ENCODE measurements around the gene TRIM65. TPM values are rescaled to one million over a fixed set of nuclear protein-coding genes. Genes with fewer than 3 reads are reported as not detected.
A peak's percentile ranks its signal among the peaks of the same experiment; 100 is the strongest.

TRIM65 gene
- total and polyA plus RNA-seq, 2 experiments from 2014 or later, result 16.8 to 31.5 TPM

- Histone ChIP-seq H3K27ac (no peak overlapping the region), H3K9me3 (ENCODE audit: low read depth) (no peaks in the 10 kb centered on the region)
Observed at GRCh38 chr17:75917141-75917916, 20.6 kb upstream of the TRIM65 start.

GRCh38 chr17:75915268-75915667 lies 18.5 kb upstream of the TRIM65 start:
- no peak for DNase-seq (ENCODE audit: low read depth in 1 of 2, low spot score in 1 of 2)
- Histone ChIP-seq H3K9me3 (ENCODE audit: low read depth) (no peaks in the 10 kb centered on the region), H3K4me3 (no peak overlapping the region), H3K27me3 (no peaks in the 10 kb centered on the region), H3K4me1 (ENCODE audit: low read depth) (peaks cover 7% of the 10 kb centered on the region), H3K27ac (no peak overlapping the region), H3K36me3 (no peaks in the 10 kb centered on the region)
- TF ChIP-seq CTCF (IDR thresholded peaks at IDR 0.05; ENCODE audit: low read depth, low read length), result no peak

More at GRCh38 chr17:75917141-75917916, 20.6 kb upstream of the TRIM65 start:
- Histone ChIP-seq H3K27me3 (no peaks in the 10 kb centered on the region), H3K4me1 (ENCODE audit: low read depth) (peaks cover 3% of the 10 kb centered on the region), H3K4me3 (no peak overlapping the region), H3K36me3 (no peaks in the 10 kb centered on the region)
- no peak for DNase-seq (ENCODE audit: low read depth in 1 of 2, low spot score in 1 of 2)
- TF ChIP-seq CTCF (IDR thresholded peaks at IDR 0.05; ENCODE audit: low read depth, low read length), result no peak

- no peak for TF ChIP-seq CTCF (IDR thresholded peaks at IDR 0.05; ENCODE audit: low read depth, low read length)
- Histone ChIP-seq H3K9me3 (ENCODE audit: low read depth) (no peaks in the 10 kb centered on the region), H3K27ac (no peak overlapping the region), H3K4me1 (ENCODE audit: low read depth) (peaks cover 10% of the 10 kb centered on the region), H3K27me3 (no peaks in the 10 kb centered on the region), H3K36me3 (no peaks in the 10 kb centered on the region), H3K4me3 (no peak overlapping the region)
- no peak for DNase-seq (ENCODE audit: low read depth in 1 of 2, low spot score in 1 of 2)
Observed at GRCh38 chr17:75914643-75915267, 18.0 kb upstream of the TRIM65 start.

- Histone ChIP-seq H3K27ac (no peak overlapping the region), H3K4me3 (no peak overlapping the region), H3K9me3 (ENCODE audit: low read depth) (no peaks in the 10 kb centered on the region), H3K27me3 (no peaks in the 10 kb centered on the region), H3K4me1 (ENCODE audit: low read depth) (peaks cover 10% of the 10 kb centered on the region), H3K36me3 (no peaks in the 10 kb centered on the region)
- no peak for TF ChIP-seq CTCF (IDR thresholded peaks at IDR 0.05; ENCODE audit: low read depth, low read length)
- DNase-seq (ENCODE audit: low read depth in 1 of 2, low spot score in 1 of 2), result no peak
Observed at GRCh38 chr17:75913537-75914210, 16.9 kb upstream of the TRIM65 start.

- peaks cover 13% of the 10 kb centered on the region for H3K4me1 ChIP-seq (ENCODE audit: low read depth)
- H3K27me3 ChIP-seq, result no peaks in the 10 kb centered on the region
- H3K4me3 ChIP-seq, result no peak overlapping the region
- no peak for TF ChIP-seq CTCF (IDR thresholded peaks at IDR 0.05; ENCODE audit: low read depth, low read length)
- no peaks in the 10 kb centered on the region for H3K36me3 ChIP-seq
- no peaks in the 10 kb centered on the region for H3K9me3 ChIP-seq (ENCODE audit: low read depth)
- DNase-seq (ENCODE audit: low read depth in 1 of 2, low spot score in 1 of 2), result peak in 1 of 2 donors; percentile 75
- H3K27ac ChIP-seq, result peak overlapping the region; percentile 61
Observed at GRCh38 chr17:75910699-75911098, 13.9 kb upstream of the TRIM65 start.

Measured in cardiac muscle cell (in vitro differentiated cells and primary cell).